A549 (cell line): ENCODE data around the gene WDHD1. TPM values are rescaled to one million over a fixed set of nuclear protein-coding genes. Genes with fewer than 3 reads are reported as not detected.

ENCODE experiments used
- ATAC-seq, 2 experiments: fragments of 200-7000 bp in 1 of 2; fragments of >200 bp in 1 of 2; cut with Nextera tagmentation in 1 of 2; cut with Tn5 transposase in 1 of 2; 3 replicates each; pipeline versions ENCODE4 v1.8.0 to v1.9.1; 2018 to 2020; ENCODE audit warnings: mild to moderate bottlenecking in 1 of 2, moderate library complexity in 1 of 2
- CTCF ChIA-PET: fragments of 300-600 bp; sonication (Branson Sonifier 250); formaldehyde crosslinking; extraction: SDS; loops from one replicate; lab custom pipeline; 2021; ENCODE audit warnings: antibody characterized with exemption, inconsistent platforms; lab: Yijun Ruan, JAX
- POLR2A ChIA-PET: fragments of 350-600 bp; formaldehyde crosslinking; extraction: SDS; loops from one replicate; lab custom pipeline; 2021; ENCODE audit warnings: antibody characterized with exemption, inconsistent platforms; lab: Yijun Ruan, JAX
- DNase-seq, 2 experiments: peaks; one replicate each; pipeline versions ENCODE4 v3.0.0 to v3.0.0-alpha.2; 2011 to 2016; ENCODE audit warnings: low read depth in 1 of 2, low spot score in 1 of 2
- FAIRE-seq: peaks from 2 replicates; lab custom pipeline; 2011; peaks lifted over from hg19 to GRCh38; lab: Jason Lieb, UNC
- H3K27ac ChIP-seq, 2 experiments: fragments of >200 bp; sonication (Bioruptor Twin); formaldehyde crosslinking; 3 replicates each; pipeline ENCODE4 v1.5.1; 2016 to 2017
- H3K4me1 ChIP-seq: fragments of >200 bp; sonication (Bioruptor Twin); formaldehyde crosslinking; 3 replicates; pipeline ENCODE4 v1.6.1; 2016
- H3K4me2 ChIP-seq: fragments of >200 bp; sonication (Bioruptor Twin); formaldehyde crosslinking; 3 replicates; pipeline ENCODE4 v1.6.1; 2016
- H3K4me3 ChIP-seq: fragments of >200 bp; sonication (Bioruptor Twin); formaldehyde crosslinking; 3 replicates; pipeline ENCODE4 v1.5.1; 2016
- H3K9me3 ChIP-seq: fragments of >200 bp; sonication (Bioruptor Twin); formaldehyde crosslinking; 3 replicates; pipeline ENCODE4 v1.6.1; 2016
- ATOH8 ChIP-seq: fragments of 250-450 bp; sonication (Bioruptor Pico); IDR thresholded peaks from 2 replicates; pipeline ENCODE4 v1.5.0; 2020; ENCODE audit warnings: low read depth, mild to moderate bottlenecking, moderate library complexity
- BHLHE40 ChIP-seq: IDR thresholded peaks from 2 replicates; pipeline ENCODE4 v1.6.1; 2012; ENCODE audit warnings: low read depth, low read length, inconsistent platforms
- CBX2 ChIP-seq: fragments of 200-600 bp; sonication (generic); IDR thresholded peaks from 2 replicates; pipeline ENCODE4 v1.6.1; 2016; ENCODE audit warnings: low read depth, mild to moderate bottlenecking, borderline replicate concordance
- CHD2 ChIP-seq: fragments of 150-350 bp; IDR thresholded peaks from 2 replicates; pipeline ENCODE4 v1.6.1; 2014; ENCODE audit warnings: low read length; ENCODE audit not compliant: partially characterized antibody
- CHD4 ChIP-seq: fragments of 200-600 bp; sonication (generic); IDR thresholded peaks from 2 replicates; pipeline ENCODE4 v1.6.1; 2016; ENCODE audit warnings: antibody characterized with exemption, mild to moderate bottlenecking, borderline replicate concordance
- E2F6 ChIP-seq: IDR thresholded peaks from 2 replicates; pipeline ENCODE4 v1.6.1; 2012; ENCODE audit warnings: low read depth, borderline replicate concordance
- FOSL2 ChIP-seq, 2 experiments: fragments of 450-650 bp in 1 of 2; fragments of >200 bp in 1 of 2; sonication (Bioruptor Twin) in 1 of 2; formaldehyde crosslinking; IDR thresholded peaks; 2 replicates each; pipeline versions ENCODE4 v1.5.0 to v1.6.1; 2016 to 2020; ENCODE audit warnings: mild to moderate bottlenecking in 1 of 2, moderate library complexity in 1 of 2
- FOXS1 ChIP-seq: fragments of 250-450 bp; sonication (Bioruptor Pico); IDR thresholded peaks from 2 replicates; pipeline ENCODE4 v1.5.0; 2020; ENCODE audit warnings: mild to moderate bottlenecking, moderate library complexity
- HOXB5 ChIP-seq: fragments of 250-450 bp; sonication (Bioruptor Pico); IDR thresholded peaks from 2 replicates; pipeline ENCODE4 v1.5.0; 2020; ENCODE audit warnings: mild to moderate bottlenecking, moderate library complexity
- JUNB ChIP-seq: fragments of >200 bp; sonication (Bioruptor Twin); formaldehyde crosslinking; IDR thresholded peaks from 2 replicates; pipeline ENCODE4 v1.6.1; 2016
- KDM1A ChIP-seq: fragments of 200-600 bp; sonication (generic); IDR thresholded peaks from 2 replicates; pipeline ENCODE4 v1.6.1; 2016; ENCODE audit warnings: low read depth, mild to moderate bottlenecking
- MAFK ChIP-seq: fragments of 450-650 bp; IDR thresholded peaks from 2 replicates; pipeline ENCODE4 v1.6.1; 2014; ENCODE audit not compliant: partially characterized antibody
- NFE2L2 ChIP-seq: fragments of 150-350 bp; conservative IDR thresholded peaks from 2 replicates; pipeline ENCODE4 v1.6.1; 2014; ENCODE audit warnings: low read length
- POLR2AphosphoS2 ChIP-seq: conservative IDR thresholded peaks from 2 replicates; pipeline ENCODE4 v1.6.1; 2012; ENCODE audit warnings: low read length, improper control_type of control experiment, inconsistent platforms
- RAD21 ChIP-seq, 2 experiments: fragments of >200 bp in 1 of 2; sonication (Bioruptor Twin) in 1 of 2; formaldehyde crosslinking in 1 of 2; IDR thresholded peaks in 1 of 2; conservative IDR thresholded peaks in 1 of 2; 2 replicates in 1 of 2; 3 replicates in 1 of 2; pipeline ENCODE4 v1.6.1; 2012 to 2018; ENCODE audit warnings: inconsistent platforms in 1 of 2
- REST ChIP-seq: fragments of 200-600 bp; sonication (generic); IDR thresholded peaks from 2 replicates; pipeline ENCODE4 v1.6.1; 2016; ENCODE audit warnings: antibody characterized with exemption, mild to moderate bottlenecking, moderate library complexity
- SMC3 ChIP-seq: fragments of >200 bp; sonication (Bioruptor Twin); formaldehyde crosslinking; IDR thresholded peaks from 3 replicates; pipeline ENCODE4 v1.6.1; 2018; ENCODE audit warnings: inconsistent platforms
- SREBF2 ChIP-seq: fragments of 450-650 bp; IDR thresholded peaks from 2 replicates; pipeline ENCODE4 v1.6.1; 2014; ENCODE audit warnings: mild to moderate bottlenecking, moderate library complexity
- TFCP2L1 ChIP-seq: fragments of 250-450 bp; sonication (Bioruptor Pico); IDR thresholded peaks from 2 replicates; pipeline ENCODE4 v1.5.0; 2021; ENCODE audit warnings: mild to moderate bottlenecking
- ZFP36 ChIP-seq: fragments of 450-650 bp; IDR thresholded peaks from 2 replicates; pipeline ENCODE4 v1.6.1; 2014; ENCODE audit warnings: borderline replicate concordance; ENCODE audit not compliant: partially characterized antibody
- ZNF302 ChIP-seq: fragments of 250-450 bp; sonication (Bioruptor Pico); IDR thresholded peaks from 2 replicates; pipeline ENCODE4 v1.9.0; 2021; ENCODE audit warnings: inconsistent platforms, mild to moderate bottlenecking, moderate library complexity
- WGBS: methylation state at CpG from one replicate; pipeline ENCODE4 v1.1.6; 2017; ENCODE audit errors: missing lambda C conversion rate; 5-methylcytosine and 5-hydroxymethylcytosine counted together
- polyA plus RNA-seq, 4 experiments: library from polyadenylated mRNA; depleted of rRNA in 3 of 4; stranded (reverse); fragments of >200 nt; fragmentation: RNase III in 1 of 4; extraction: RNeasy Plus Mini Kit Qiagen cat#74134 plus additional on column Dnase treatment in 1 of 4; gene quantifications; 2 replicates in 3 of 4; 3 replicates in 1 of 4; pipeline ENCODE4 v1.2.3, GENCODE V29; 2011 to 2017

Gene WDHD1
- polyA plus RNA-seq, 2 of the 4 experiments (the other 2 are of a cell fraction): 16.3 to 35.6 TPM

DNA sequence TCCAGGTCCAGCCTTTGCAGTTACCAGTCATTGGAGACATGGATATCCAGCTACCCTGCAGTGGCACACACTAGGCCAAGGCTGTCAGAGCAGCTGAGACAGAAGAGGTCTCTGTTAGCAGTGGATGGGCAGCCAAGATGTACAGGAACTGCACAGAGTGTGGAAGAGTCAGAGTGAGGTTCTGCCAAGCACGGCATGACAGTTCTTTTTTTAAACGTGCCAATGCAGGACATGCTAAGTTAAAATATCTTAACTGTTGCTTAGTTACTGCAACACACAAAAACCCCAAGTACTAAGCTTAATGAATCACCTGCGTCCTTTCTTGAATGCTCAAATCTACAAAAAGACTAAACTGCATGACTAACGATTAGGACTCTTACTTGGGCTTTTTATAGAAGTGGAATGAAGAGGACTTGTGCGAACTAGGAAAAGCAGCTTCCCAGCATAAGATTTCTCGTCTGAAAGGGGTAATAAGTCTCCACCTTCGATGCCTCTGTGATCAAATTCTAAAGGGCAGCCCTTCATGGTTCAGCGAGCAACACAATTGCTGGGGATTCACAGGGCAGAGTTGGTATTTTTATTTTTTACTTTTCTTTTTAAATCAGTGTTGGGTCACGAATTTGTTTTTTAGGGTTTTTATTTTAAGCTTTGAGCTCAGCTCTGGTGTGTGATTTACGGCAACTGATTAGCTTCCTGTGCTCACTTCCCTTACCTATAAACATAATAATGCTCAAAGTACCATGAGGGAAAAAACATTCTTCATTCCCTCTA is 45.2 kb upstream of the WDHD1 start:
- CTCF ChIA-PET: interaction anchor here (0.6 to 3.2 kb wide), 8 partner anchors 12 to 353 kb away, joined by 3 to 17 read pairs (median 5); partner anchors contain the start of gene MAPK1IP1L
- 60% methylated on average over 10 of the region's 10 CpGs for WGBS
- Histone ChIP-seq H3K9me3 (no peaks in the 10 kb centered on the region), H3K4me2 (no peak overlapping the region), H3K4me3 (no peak overlapping the region)
- DNase-seq (peak in 1 of 2 experiments; percentile 32), FAIRE-seq (no peak), ATAC-seq (peak; percentile 51 to 58; a peak in 5 of 6 replicates)
- TF ChIP-seq POLR2AphosphoS2 (peak; percentile 75; the same call in 1 of the 2 replicates), SREBF2 (no peak)
- TF ChIP-seq, all 56 proteins: peak for 1
- Histone ChIP-seq H3K4me1 (peaks cover 3% of the 10 kb centered on the region; the same call in 1 of the 3 replicates), H3K27ac (no peak overlapping the region)
- POLR2A ChIA-PET: interaction anchor here (1.8 kb wide), 1 partner anchor 21 kb away, joined by 9 read pairs; the partner anchor contains the start of gene MAPK1IP1L

DNA sequence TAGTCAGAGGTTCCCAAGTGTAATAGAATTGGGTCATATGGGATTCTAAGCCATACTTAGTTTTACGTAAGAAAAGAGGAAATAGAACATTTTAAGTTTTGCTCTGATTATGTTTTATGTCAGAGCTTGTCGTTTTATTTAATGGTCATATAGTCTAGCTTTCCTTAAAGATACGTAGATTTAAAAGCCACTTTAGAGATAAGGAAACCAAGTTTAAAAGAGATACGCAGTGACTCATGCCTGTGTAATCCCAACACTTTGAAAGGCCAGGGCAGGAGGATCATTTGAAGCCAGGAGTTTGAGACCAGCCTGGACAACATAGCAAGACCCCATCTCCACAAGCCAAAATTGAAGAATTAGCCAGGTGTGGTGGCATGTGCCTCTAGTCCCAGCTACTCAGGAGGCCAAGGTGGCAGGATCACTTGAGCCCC is 44.1 kb upstream of the WDHD1 start:
- FAIRE-seq: no peak
- Histone ChIP-seq H3K4me3 (no peak overlapping the region), H3K27ac (no peak overlapping the region), H3K9me3 (no peaks in the 10 kb centered on the region), H3K4me2 (no peak overlapping the region), H3K4me1 (peaks cover 3% of the 10 kb centered on the region; the same call in 1 of the 3 replicates)
- ChIA-PET POLR2A (interaction anchor here (0.9 to 1.5 kb wide), 2 partner anchors 20 to 59 kb away, joined by 3 to 7 read pairs; partner anchors contain the start of gene MAPK1IP1L), CTCF (interaction anchor here (1.0 to 3.2 kb wide), 9 partner anchors 9 to 100 kb away, joined by 3 to 17 read pairs (median 4); partner anchors contain the start of gene MAPK1IP1L)
- ATAC-seq: peak in 1 of 2 experiments; percentile 7; a peak in 1 of 6 replicates
- TF ChIP-seq ZFP36 (no peak), FOSL2 (IDR thresholded peaks at IDR 0.05) (no peak), FOSL2 (CRISPR knock-in tag; IDR thresholded peaks at IDR 0.05) (peak; percentile 34), FOXS1 (CRISPR knock-in tag) (no peak)
- 70% methylated on average over 4 of the region's 4 CpGs for WGBS
- DNase-seq: no peak

GRCh38 chr14:55066223-55066622 is 39.3 kb upstream of the WDHD1 start:
- ChIA-PET CTCF (interaction anchor here (0.7 to 4.3 kb wide), 4 partner anchors 10 to 359 kb away, joined by 3 to 24 read pairs (median 6); partner anchors contain the start of gene MAPK1IP1L), POLR2A (interaction anchor here (1.3 to 1.8 kb wide), 3 partner anchors 8 to 15 kb away, joined by 4 to 6 read pairs (median 5); no protein-coding TSS in a partner anchor)
- H3K4me1 ChIP-seq: peaks cover 2% of the 10 kb centered on the region; the same call in 1 of the 3 replicates
- DNase-seq (no peak), ATAC-seq (no peak), FAIRE-seq (no peak)
- H3K4me2 ChIP-seq: no peak overlapping the region
- H3K9me3 ChIP-seq: no peaks in the 10 kb centered on the region
- WGBS: 91% methylated on average over 1 of the region's 1 CpG
- TF ChIP-seq ZFP36 (no peak), NFE2L2 (no peak), ATOH8 (no peak), CHD2 (no peak), CHD4 (no peak), CBX2 (no peak), ZNF302 (CRISPR knock-in tag) (no peak), BHLHE40 (no peak), REST (no peak), KDM1A (no peak), TFCP2L1 (no peak), MAFK (no peak), JUNB (no peak), E2F6 (no peak), SMC3 (no peak), RAD21 (conservative IDR thresholded peaks at IDR 0.05 in 1 of 2, IDR thresholded peaks at IDR 0.05 in 1 of 2) (no peak), HOXB5 (no peak)
- H3K27ac ChIP-seq: no peak overlapping the region
- no peak overlapping the region for H3K4me3 ChIP-seq
